Adipocyte (in vitro differentiated cells): ENCODE measurements around the gene KCNAB1.
A peak's percentile ranks its signal among the peaks of the same experiment; 100 is the strongest.

Source experiments
- DNase-seq: peaks from one replicate; pipeline ENCODE4 v3.0.0-alpha.2; 2015; ENCODE audit warnings: low read depth
- H3K27me3 ChIP-seq: replicated peaks from 2 replicates; pipeline ENCODE4 v1.7.0; 2013; ENCODE audit warnings: mild to moderate bottlenecking, low read length, moderate library complexity; ENCODE audit not compliant: control insufficient read depth, insufficient read depth
- H3K36me3 ChIP-seq: 2 replicates; pipeline ENCODE4 v1.7.0; 2013; ENCODE audit warnings: low read length, mild to moderate bottlenecking, moderate library complexity; ENCODE audit not compliant: control insufficient read depth, insufficient read depth, severe bottlenecking
- H3K4me1 ChIP-seq: 2 replicates; pipeline ENCODE4 v1.7.0; 2013; ENCODE audit warnings: mild to moderate bottlenecking, low read length, moderate library complexity; ENCODE audit not compliant: control insufficient read depth, insufficient read depth
- H3K4me3 ChIP-seq: 2 replicates; pipeline ENCODE4 v1.7.0; 2013; ENCODE audit warnings: mild to moderate bottlenecking, low read length, moderate library complexity
- H3K9ac ChIP-seq: 2 replicates; pipeline ENCODE4 v1.7.0; 2013; ENCODE audit warnings: mild to moderate bottlenecking, low read length, moderate library complexity
- H3K9me3 ChIP-seq: 2 replicates; pipeline ENCODE4 v1.7.0; 2013; ENCODE audit warnings: mild to moderate bottlenecking, low read length, moderate library complexity; ENCODE audit not compliant: control insufficient read depth

Gene KCNAB1

GRCh38 chr3:156140001-156140595 lies 19.7 kb downstream of the KCNAB1 start:
- DNase-seq: no peak
- H3K4me3 ChIP-seq: no peak overlapping the region
- H3K36me3 ChIP-seq: no peaks in the 10 kb centered on the region
- no peak overlapping the region for H3K9ac ChIP-seq
- no peaks in the 10 kb centered on the region for H3K27me3 ChIP-seq
- H3K9me3 ChIP-seq: no peaks in the 10 kb centered on the region
- peaks cover 19% of the 10 kb centered on the region for H3K4me1 ChIP-seq

GRCh38 chr3:156142702-156143101 lies 22.3 kb downstream of the KCNAB1 start:
- Histone ChIP-seq H3K4me3 (no peak overlapping the region), H3K36me3 (no peaks in the 10 kb centered on the region), H3K27me3 (no peaks in the 10 kb centered on the region), H3K4me1 (peaks cover 19% of the 10 kb centered on the region), H3K9me3 (no peaks in the 10 kb centered on the region), H3K9ac (peak overlapping the region; percentile 16)
- DNase-seq: no peak

GRCh38 chr3:156143136-156143535 lies 22.8 kb downstream of the KCNAB1 start:
- Histone ChIP-seq H3K4me3 (peak overlapping the region; percentile 11), H3K36me3 (no peaks in the 10 kb centered on the region), H3K27me3 (no peaks in the 10 kb centered on the region), H3K9ac (peak overlapping the region; percentile 16), H3K9me3 (no peaks in the 10 kb centered on the region), H3K4me1 (peaks cover 19% of the 10 kb centered on the region)
- DNase-seq: no peak

- no peak overlapping the region for H3K9ac ChIP-seq
Measured at GRCh38 chr3:156144060-156144459, 23.7 kb downstream of the KCNAB1 start.

GRCh38 chr3:156145866-156146265 lies 25.5 kb downstream of the KCNAB1 start:
- no peak overlapping the region for H3K9ac ChIP-seq
- H3K36me3 ChIP-seq: no peaks in the 10 kb centered on the region
- DNase-seq: no peak
- no peak overlapping the region for H3K4me3 ChIP-seq
- peaks cover 42% of the 10 kb centered on the region for H3K4me1 ChIP-seq
- no peaks in the 10 kb centered on the region for H3K9me3 ChIP-seq
- H3K27me3 ChIP-seq: no peaks in the 10 kb centered on the region

More at GRCh38 chr3:156144060-156144459, 23.7 kb downstream of the KCNAB1 start:
- DNase-seq: no peak
- Histone ChIP-seq H3K27me3 (no peaks in the 10 kb centered on the region), H3K36me3 (no peaks in the 10 kb centered on the region), H3K9me3 (no peaks in the 10 kb centered on the region), H3K4me3 (no peak overlapping the region), H3K4me1 (peaks cover 29% of the 10 kb centered on the region)

GRCh38 chr3:156148345-156148945 lies 28.1 kb downstream of the KCNAB1 start:
- Histone ChIP-seq H3K4me1 (peaks cover 23% of the 10 kb centered on the region), H3K27me3 (no peaks in the 10 kb centered on the region), H3K36me3 (no peaks in the 10 kb centered on the region), H3K9me3 (no peaks in the 10 kb centered on the region), H3K4me3 (peak overlapping the region; percentile 55), H3K9ac (peak overlapping the region; percentile 39)
- DNase-seq: no peak

GRCh38 chr3:156148946-156149381 lies 28.6 kb downstream of the KCNAB1 start:
- DNase-seq: peak; percentile 13
- Histone ChIP-seq H3K4me3 (peak overlapping the region; percentile 55), H3K4me1 (peaks cover 23% of the 10 kb centered on the region), H3K9me3 (no peaks in the 10 kb centered on the region), H3K27me3 (no peaks in the 10 kb centered on the region), H3K36me3 (no peaks in the 10 kb centered on the region), H3K9ac (peak overlapping the region; percentile 39)

GRCh38 chr3:156149876-156150275 lies 29.5 kb downstream of the KCNAB1 start:
- no peaks in the 10 kb centered on the region for H3K36me3 ChIP-seq
- no peaks in the 10 kb centered on the region for H3K9me3 ChIP-seq
- peaks cover 23% of the 10 kb centered on the region for H3K4me1 ChIP-seq
- peak overlapping the region; percentile 73 for H3K9ac ChIP-seq
- DNase-seq: no peak
- no peaks in the 10 kb centered on the region for H3K27me3 ChIP-seq
- H3K4me3 ChIP-seq: no peak overlapping the region

GRCh38 chr3:156150434-156151066 lies 30.2 kb downstream of the KCNAB1 start:
- peak; percentile 89 for DNase-seq
- H3K4me3 ChIP-seq: no peak overlapping the region

GRCh38 chr3:156151824-156152428 lies 31.5 kb downstream of the KCNAB1 start:
- Histone ChIP-seq H3K4me3 (no peak overlapping the region), H3K36me3 (no peaks in the 10 kb centered on the region), H3K27me3 (no peaks in the 10 kb centered on the region), H3K4me1 (peaks cover 23% of the 10 kb centered on the region), H3K9me3 (no peaks in the 10 kb centered on the region), H3K9ac (peak overlapping the region; percentile 12)
- DNase-seq: peak; percentile 75

More at GRCh38 chr3:156150434-156151066, 30.2 kb downstream of the KCNAB1 start:
- H3K36me3 ChIP-seq: no peaks in the 10 kb centered on the region
- H3K9me3 ChIP-seq: no peaks in the 10 kb centered on the region
- H3K4me1 ChIP-seq: peaks cover 23% of the 10 kb centered on the region
- no peaks in the 10 kb centered on the region for H3K27me3 ChIP-seq
- peak overlapping the region; percentile 73 for H3K9ac ChIP-seq

- Histone ChIP-seq H3K4me1 (no peaks in the 10 kb centered on the region), H3K27me3 (no peaks in the 10 kb centered on the region)
- DNase-seq: no peak
Measured at GRCh38 chr3:156158656-156159295, 38.4 kb downstream of the KCNAB1 start.

More at GRCh38 chr3:156158656-156159295, 38.4 kb downstream of the KCNAB1 start:
- Histone ChIP-seq H3K4me3 (no peak overlapping the region), H3K9me3 (no peaks in the 10 kb centered on the region), H3K9ac (no peak overlapping the region), H3K36me3 (no peaks in the 10 kb centered on the region)
